HG03439 (cell line): ENCODE results near the gene PLG.
"Not testable (repeated sequence)": the region's sequence is repeated elsewhere in the genome, so short reads cannot be mapped to it uniquely, and the experiment has no call there.

Experiments
- ATAC-seq: cut with Tn5 transposase; IDR thresholded peaks from one replicate; pipeline ENCODE4 v1.9.1; 2021; ENCODE audit warnings: mild to moderate bottlenecking, moderate library complexity; ENCODE audit not compliant: unreplicated experiment

PLG gene

GRCh38 chr6:160774399-160774798, 72.4 kb downstream of the PLG start:
- no peak for ATAC-seq

- ATAC-seq: peak; percentile 56
Measured at GRCh38 chr6:160775792-160776580, 73.9 kb downstream of the PLG start.

GRCh38 chr6:160779095-160779494, 77.1 kb downstream of the PLG start:
- not testable (repeated sequence) for ATAC-seq

- ATAC-seq: not testable (repeated sequence)
Measured at GRCh38 chr6:160780656-160781055, 78.6 kb downstream of the PLG start.

GRCh38 chr6:160781298-160781697, 79.3 kb downstream of the PLG start:
- no peak for ATAC-seq

GRCh38 chr6:160782228-160782627, 80.2 kb downstream of the PLG start:
- ATAC-seq: no peak

- no peak for ATAC-seq
Measured at GRCh38 chr6:160783741-160784140, 81.7 kb downstream of the PLG start.

GRCh38 chr6:160788126-160788525, 86.1 kb downstream of the PLG start:
- not testable (repeated sequence) for ATAC-seq

- no peak for ATAC-seq
Measured at GRCh38 chr6:160788806-160789205, 86.8 kb downstream of the PLG start.

- no peak for ATAC-seq
Measured at GRCh38 chr6:160789263-160790027, 87.4 kb downstream of the PLG start.

GRCh38 chr6:160790028-160790792, 88.2 kb downstream of the PLG start:
- ATAC-seq: no peak

GRCh38 chr6:160791459-160791858, 89.4 kb downstream of the PLG start:
- peak; percentile 68 for ATAC-seq

GRCh38 chr6:160791981-160792418, 90.0 kb downstream of the PLG start:
- ATAC-seq: peak; percentile 35

- ATAC-seq: no peak
Measured at GRCh38 chr6:160792708-160793107, 90.7 kb downstream of the PLG start.

- ATAC-seq: no peak
Measured at GRCh38 chr6:160793652-160794051, 91.6 kb downstream of the PLG start.

GRCh38 chr6:160795721-160796120, 93.7 kb downstream of the PLG start:
- ATAC-seq: no peak

- no peak for ATAC-seq
Measured at GRCh38 chr6:160798625-160799024, 96.6 kb downstream of the PLG start.

- no peak for ATAC-seq
Measured at GRCh38 chr6:160799801-160800506, 97.9 kb downstream of the PLG start.

- ATAC-seq: no peak
Measured at GRCh38 chr6:160801418-160801817, 99.4 kb downstream of the PLG start.

GRCh38 chr6:160802049-160802448, 100.0 kb downstream of the PLG start:
- not testable (repeated sequence) for ATAC-seq
